ENCODE results near the gene MAMDC2.

- TF ChIP-seq CTCF (IDR thresholded peaks at IDR 0.05) (no peak), POLR2A (IDR thresholded peaks at IDR 0.05) (no peak)
Observed at GRCh38 chr9:69995846-69996245, 47.8 kb upstream of the MAMDC2 start.

All from Peyer's patch (tissue), 4 donors.